Mesendoderm (in vitro differentiated cells): Measurements from ENCODE around the gene KRTAP5-8.
"Not testable (repeated sequence)": the region's sequence is repeated elsewhere in the genome, so short reads cannot be mapped to it uniquely, and the experiment has no call there.

Experiments used
- DNase-seq: peaks from one replicate; pipeline ENCODE4 v3.0.0; 2013
- H2AK5ac ChIP-seq: 2 replicates; pipeline ENCODE4 v1.6.1; 2013; ENCODE audit warnings: low read length, inconsistent platforms
- H2BK120ac ChIP-seq: 2 replicates; pipeline ENCODE4 v1.6.1; 2013; ENCODE audit warnings: low read depth, mild to moderate bottlenecking, low read length, moderate library complexity, mixed read lengths
- H2BK15ac ChIP-seq: replicated peaks from 2 replicates; pipeline ENCODE4 v1.6.1; 2013; ENCODE audit warnings: low read depth, mild to moderate bottlenecking, moderate library complexity
- H2BK5ac ChIP-seq: 2 replicates; pipeline ENCODE4 v1.6.1; 2013; ENCODE audit warnings: low read length, inconsistent platforms
- H3K18ac ChIP-seq: 2 replicates; pipeline ENCODE4 v1.6.1; 2013; ENCODE audit warnings: mild to moderate bottlenecking, low read length, mixed read lengths
- H3K23ac ChIP-seq: one replicate; pipeline ENCODE4 v1.6.1; 2013; ENCODE audit warnings: low read length
- H3K27ac ChIP-seq: 2 replicates; pipeline ENCODE4 v1.5.1; 2013; ENCODE audit warnings: low read depth, mild to moderate bottlenecking, inconsistent platforms, low read length, moderate library complexity
- H3K27me3 ChIP-seq: 2 replicates; pipeline ENCODE4 v1.6.1; 2013; ENCODE audit warnings: low read length, control low read depth, mild to moderate bottlenecking, inconsistent platforms; ENCODE audit not compliant: insufficient read depth, poor library complexity
- H3K36me3 ChIP-seq: 2 replicates; pipeline ENCODE4 v1.6.1; 2013; ENCODE audit warnings: low read length, inconsistent platforms; ENCODE audit not compliant: control insufficient read depth, insufficient read depth
- H3K4ac ChIP-seq: one replicate; pipeline ENCODE4 v1.6.1; 2013; ENCODE audit warnings: low read depth, mild to moderate bottlenecking, low read length, moderate library complexity
- H3K4me1 ChIP-seq: 2 replicates; pipeline ENCODE4 v1.6.1; 2013; ENCODE audit warnings: low read depth, low read length, inconsistent platforms; ENCODE audit not compliant: control insufficient read depth
- H3K4me2 ChIP-seq: 2 replicates; pipeline ENCODE4 v1.6.1; 2013; ENCODE audit warnings: low read length
- H3K4me3 ChIP-seq: 2 replicates; pipeline ENCODE4 v1.5.1; 2013; ENCODE audit warnings: mild to moderate bottlenecking, low read length
- H3K56ac ChIP-seq: one replicate; pipeline ENCODE4 v1.6.1; 2013; ENCODE audit warnings: low read length
- H3K79me1 ChIP-seq: 2 replicates; pipeline ENCODE4 v1.6.1; 2013; ENCODE audit warnings: low read length, inconsistent platforms
- H3K79me2 ChIP-seq: 2 replicates; pipeline ENCODE4 v1.6.1; 2013; ENCODE audit warnings: mild to moderate bottlenecking, low read length; ENCODE audit not compliant: control insufficient read depth, insufficient read depth
- H3K9ac ChIP-seq: 2 replicates; pipeline ENCODE4 v1.6.1; 2013; ENCODE audit warnings: low read length, inconsistent platforms
- H4K5ac ChIP-seq: one replicate; pipeline ENCODE4 v1.6.1; 2013; ENCODE audit warnings: low read length
- H4K8ac ChIP-seq: one replicate; pipeline ENCODE4 v1.6.1; 2013; ENCODE audit warnings: low read depth, mild to moderate bottlenecking, control low read depth, low read length, moderate library complexity
- WGBS: extraction: QIAGEN DNeasy Blood & Tissue Kit; methylation state at CpG from one replicate; pipeline ENCODE4 v1.1.7; 2013; ENCODE audit warnings: low lambda C conversion rate, missing lambda C conversion rate; ENCODE audit not compliant: insufficient coverage; ENCODE audit errors: extremely low coverage; 5-methylcytosine and 5-hydroxymethylcytosine counted together

Gene KRTAP5-8

DNA sequence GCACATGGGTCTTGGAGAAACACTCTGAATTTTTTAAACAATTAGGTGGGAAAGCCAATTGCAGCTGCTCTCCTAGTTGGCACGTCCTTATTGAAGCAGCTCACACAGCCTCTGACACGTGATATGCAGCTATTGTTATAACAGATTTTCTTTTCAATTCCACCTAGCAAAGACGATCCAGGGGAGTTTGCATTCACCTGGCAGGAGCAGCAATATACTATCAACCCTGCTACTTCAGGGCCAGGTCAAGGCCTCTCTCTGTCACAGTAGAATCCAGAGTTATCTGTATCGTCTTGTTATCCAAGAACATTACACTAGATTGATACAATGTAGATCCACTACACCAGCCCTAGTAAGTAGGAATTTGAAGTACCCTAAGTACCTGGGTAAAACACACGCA lies 36.6 kb downstream of the KRTAP5-8 start:
- no peak overlapping the region for H4K8ac ChIP-seq
- H4K5ac ChIP-seq, result no peak overlapping the region
- H3K27ac ChIP-seq, result no peak overlapping the region
- no peak for DNase-seq
- no peak overlapping the region for H3K23ac ChIP-seq
- no peaks in the 10 kb centered on the region for H3K79me2 ChIP-seq
- H3K9ac ChIP-seq, result no peak overlapping the region
- H2BK120ac ChIP-seq, result no peak overlapping the region
- whole genome bisulfite sequencing, result no CpG with 5 or more reads among the region's 5 CpGs
- no peak overlapping the region for H2BK15ac ChIP-seq
- H3K4me2 ChIP-seq, result no peak overlapping the region
- no peaks in the 10 kb centered on the region for H3K27me3 ChIP-seq
- no peak overlapping the region for H3K56ac ChIP-seq
- H3K18ac ChIP-seq, result no peak overlapping the region
- no peaks in the 10 kb centered on the region for H3K36me3 ChIP-seq
- H2BK5ac ChIP-seq, result no peak overlapping the region
- no peaks in the 10 kb centered on the region for H3K4me1 ChIP-seq
- no peaks in the 10 kb centered on the region for H3K79me1 ChIP-seq
- H3K4ac ChIP-seq, result no peak overlapping the region
- no peak overlapping the region for H2AK5ac ChIP-seq
- no peak overlapping the region for H3K4me3 ChIP-seq

DNA sequence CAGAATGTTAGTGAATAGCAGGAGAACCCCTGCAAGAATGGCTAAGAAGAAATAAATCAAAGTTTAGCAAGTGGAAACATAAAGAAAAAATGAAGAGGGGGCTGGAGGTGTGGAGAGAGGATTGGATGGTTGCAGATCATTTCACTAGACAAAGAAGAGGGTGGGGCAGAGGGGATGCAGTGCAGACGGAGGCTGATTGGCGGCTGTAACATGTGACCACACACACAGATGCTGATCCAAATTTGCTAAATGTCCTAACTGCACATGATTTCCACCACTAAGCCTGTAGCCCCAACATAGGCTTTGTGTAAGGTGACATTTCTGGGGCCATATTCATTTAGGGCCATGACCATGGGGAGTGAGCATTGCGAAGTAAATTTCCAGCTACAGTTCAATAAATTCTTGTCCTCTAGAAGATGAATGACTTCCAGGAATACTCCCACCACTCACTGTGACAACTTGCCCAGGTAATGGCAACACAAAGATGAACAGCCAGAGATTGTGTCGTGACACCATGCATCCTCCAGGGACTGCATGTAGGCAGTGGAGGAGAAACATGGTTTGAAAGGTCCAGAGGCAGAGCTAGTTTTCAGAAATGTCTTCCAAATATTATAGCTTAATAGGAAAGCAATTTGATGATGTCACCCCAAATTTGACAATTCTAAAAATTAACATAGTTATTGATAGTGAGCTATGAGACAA lies 38.0 kb downstream of the KRTAP5-8 start:
- no peak overlapping the region for H2BK120ac ChIP-seq
- no peak overlapping the region for H4K8ac ChIP-seq
- H3K4ac ChIP-seq, result no peak overlapping the region
- no peak overlapping the region for H2BK5ac ChIP-seq
- H3K18ac ChIP-seq, result no peak overlapping the region
- H3K4me3 ChIP-seq, result no peak overlapping the region
- H2AK5ac ChIP-seq, result no peak overlapping the region
- no peaks in the 10 kb centered on the region for H3K4me1 ChIP-seq
- H3K23ac ChIP-seq, result no peak overlapping the region
- H4K5ac ChIP-seq, result no peak overlapping the region
- no peak overlapping the region for H2BK15ac ChIP-seq
- no peaks in the 10 kb centered on the region for H3K79me1 ChIP-seq
- H3K56ac ChIP-seq, result no peak overlapping the region
- no peak overlapping the region for H3K4me2 ChIP-seq
- no peak for DNase-seq
- no peak overlapping the region for H3K9ac ChIP-seq
- no peaks in the 10 kb centered on the region for H3K79me2 ChIP-seq
- no peak overlapping the region for H3K27ac ChIP-seq
- WGBS, result no CpG with 5 or more reads among the region's 4 CpGs
- H3K36me3 ChIP-seq, result no peaks in the 10 kb centered on the region
- no peaks in the 10 kb centered on the region for H3K27me3 ChIP-seq

DNA sequence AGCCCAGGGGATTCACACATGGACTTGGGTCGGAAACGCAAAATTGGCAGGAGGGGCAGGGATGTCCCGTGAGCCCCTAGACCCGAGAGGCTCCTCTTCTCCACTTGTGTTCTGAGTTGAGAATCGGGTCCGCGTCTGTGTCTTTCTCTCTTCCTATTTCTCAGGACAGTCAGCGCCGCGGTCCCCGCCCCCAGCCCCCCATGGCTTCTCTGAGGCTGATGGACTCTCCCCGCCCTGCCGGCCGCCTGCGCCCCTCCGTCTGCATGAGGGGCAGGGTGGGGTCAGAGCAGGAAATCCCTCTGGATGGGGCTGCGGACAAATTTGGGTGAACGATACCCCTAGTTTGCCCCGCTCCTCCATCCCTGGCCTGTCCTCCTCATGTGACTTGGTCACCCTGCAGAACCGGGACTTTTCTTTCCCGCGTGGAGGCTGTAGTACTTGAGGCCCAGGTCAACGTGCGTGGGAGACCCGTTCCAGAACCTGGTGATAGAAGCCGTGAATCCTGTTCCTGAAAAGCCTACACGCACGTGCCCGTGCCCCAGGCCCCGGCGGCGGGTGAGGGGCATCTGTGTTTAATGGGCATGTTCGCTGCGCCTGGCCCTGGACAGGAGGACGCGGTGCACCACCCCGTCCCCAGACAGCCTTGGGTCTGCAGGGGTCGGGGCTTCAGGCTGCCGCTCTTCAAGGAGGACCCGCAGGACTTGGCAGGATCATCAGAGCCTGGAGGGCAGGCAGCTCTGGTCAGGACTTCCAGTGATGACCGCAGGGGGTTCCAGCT lies 39.1 kb downstream of the KRTAP5-8 start:
- not testable (repeated sequence) for H2BK120ac ChIP-seq, H3K4ac ChIP-seq, H4K5ac ChIP-seq, H2AK5ac ChIP-seq, H4K8ac ChIP-seq, H3K18ac ChIP-seq, DNase-seq, H3K9ac ChIP-seq, H3K79me1 ChIP-seq, H3K27ac ChIP-seq, H3K36me3 ChIP-seq, H3K79me2 ChIP-seq, H2BK5ac ChIP-seq, H2BK15ac ChIP-seq, H3K23ac ChIP-seq, H3K4me1 ChIP-seq, H3K27me3 ChIP-seq, H3K56ac ChIP-seq, H3K4me3 ChIP-seq, H3K4me2 ChIP-seq
- no CpG with 5 or more reads among the region's 41 CpGs for WGBS

DNA sequence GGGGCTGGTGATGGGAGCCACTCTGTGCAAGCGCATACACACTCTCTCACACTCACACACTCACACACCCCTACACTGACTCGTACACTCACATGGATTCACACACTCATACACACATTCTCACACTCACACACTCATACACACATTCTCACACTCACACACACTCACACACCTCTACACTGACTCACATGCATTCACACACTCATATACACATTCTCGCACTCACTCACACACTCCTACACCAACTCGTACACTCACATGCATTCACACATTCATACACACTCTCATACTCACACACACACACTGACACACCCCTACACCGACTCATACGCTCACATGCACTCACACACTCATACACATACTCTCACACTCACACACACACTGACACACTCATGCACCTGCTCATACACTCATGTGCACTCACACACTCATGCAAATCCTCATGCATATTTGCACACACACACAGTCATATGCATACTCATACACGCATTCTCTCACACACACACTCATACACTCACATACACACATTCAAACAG lies 39.7 kb downstream of the KRTAP5-8 start:
- H2BK5ac ChIP-seq, result no peak overlapping the region
- no peak overlapping the region for H4K8ac ChIP-seq
- no peak overlapping the region for H3K4ac ChIP-seq

DNA sequence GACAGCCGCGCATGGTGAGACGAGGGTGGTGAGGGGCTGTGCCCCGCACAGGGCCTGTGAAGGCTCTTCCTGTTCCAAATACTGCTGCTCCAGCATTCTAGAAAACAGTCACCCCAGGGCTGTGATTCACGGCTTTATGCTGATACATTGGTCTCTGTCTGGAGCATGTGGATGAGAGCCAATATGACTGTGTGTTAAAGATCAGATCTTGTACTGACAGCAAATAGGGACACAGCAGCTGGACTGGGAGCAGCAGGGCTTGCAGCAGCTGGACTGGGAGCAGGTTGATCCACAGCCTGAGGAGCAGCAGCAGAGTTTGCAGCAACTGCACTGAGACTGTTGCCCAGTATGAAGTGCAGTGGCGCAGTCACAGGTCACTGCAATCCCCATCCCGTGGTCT lies 41.7 kb downstream of the KRTAP5-8 start:
- not testable (repeated sequence) for H4K8ac ChIP-seq, H3K4ac ChIP-seq, H3K27ac ChIP-seq, H3K4me1 ChIP-seq, H2BK120ac ChIP-seq, H3K23ac ChIP-seq, H3K18ac ChIP-seq, H3K79me2 ChIP-seq, H2AK5ac ChIP-seq, H3K9ac ChIP-seq, H2BK15ac ChIP-seq, DNase-seq, H3K79me1 ChIP-seq, H3K4me2 ChIP-seq, H3K36me3 ChIP-seq, H3K27me3 ChIP-seq, H2BK5ac ChIP-seq, H4K5ac ChIP-seq, H3K4me3 ChIP-seq, H3K56ac ChIP-seq
- WGBS, result no CpG with 5 or more reads among the region's 7 CpGs

More for the DNA sequence above, 39.7 kb downstream of the KRTAP5-8 start:
- Histone ChIP-seq H3K18ac (no peak overlapping the region), H3K4me3 (no peak overlapping the region), H3K79me1 (no peaks in the 10 kb centered on the region), H3K9ac (no peak overlapping the region), H3K27ac (no peak overlapping the region), H3K56ac (no peak overlapping the region), H2BK120ac (no peak overlapping the region), H3K36me3 (no peaks in the 10 kb centered on the region), H3K27me3 (no peaks in the 10 kb centered on the region), H2AK5ac (no peak overlapping the region), H3K23ac (no peak overlapping the region), H2BK15ac (no peak overlapping the region), H3K4me2 (no peak overlapping the region), H3K4me1 (no peaks in the 10 kb centered on the region), H4K5ac (no peak overlapping the region), H3K79me2 (no peaks in the 10 kb centered on the region)
- WGBS, result 100% methylated on average over 5 of the region's 7 CpGs
- no peak for DNase-seq
